Measurements from ENCODE around the gene PPP1R14B.
A peak's percentile ranks its signal among the peaks of the same experiment; 100 is the strongest.

The PPP1R14B gene

DNA sequence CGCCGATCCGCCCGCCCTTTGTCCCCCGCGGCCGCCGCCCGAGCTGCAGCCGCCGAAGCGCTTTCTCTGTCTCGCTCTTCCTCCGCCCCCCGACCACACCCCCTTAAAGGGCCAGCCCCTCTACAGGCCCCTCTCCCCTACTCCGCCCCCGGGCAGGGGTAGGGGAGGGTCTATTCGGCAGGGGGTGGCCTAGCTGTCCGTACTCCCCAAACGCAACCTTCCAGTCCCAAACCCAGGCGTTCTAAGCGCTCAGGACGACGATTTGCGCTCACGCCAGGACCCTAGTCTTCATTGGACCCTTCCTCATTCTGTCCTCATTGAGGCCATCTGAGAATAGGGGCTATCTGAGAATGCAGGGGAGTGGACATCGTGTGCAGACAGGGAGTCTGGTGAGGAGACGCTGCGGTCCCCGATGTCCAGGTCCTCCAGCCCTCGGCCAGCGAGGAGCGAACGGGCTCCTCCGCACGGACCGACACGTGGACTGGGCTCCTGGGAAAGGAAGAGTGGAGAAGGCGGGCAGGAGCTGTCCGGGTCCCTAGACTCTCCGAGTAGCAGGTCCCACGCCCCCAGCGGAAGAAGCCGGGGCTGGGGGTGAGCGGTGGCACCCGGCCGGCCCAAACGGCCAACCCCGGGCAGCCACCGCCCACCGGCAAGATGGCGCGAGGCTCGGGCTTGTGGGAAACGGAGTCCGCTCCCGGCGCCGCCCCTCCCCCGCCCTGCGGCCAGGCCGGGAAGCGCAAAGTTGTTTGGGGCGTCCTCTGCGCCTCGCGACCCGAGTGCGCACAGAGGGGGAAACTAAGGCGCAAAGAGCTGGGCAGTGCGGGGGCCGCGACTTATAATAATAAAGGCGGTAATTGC is at the start of gene PPP1R14B:
PPP1R14B (minus strand) TSS at position 73 of the 858 bp plus-strand sequence. CDS start 270 bp downstream, outside the sequence.
- peak; percentile 60 for DNase-seq

DNA sequence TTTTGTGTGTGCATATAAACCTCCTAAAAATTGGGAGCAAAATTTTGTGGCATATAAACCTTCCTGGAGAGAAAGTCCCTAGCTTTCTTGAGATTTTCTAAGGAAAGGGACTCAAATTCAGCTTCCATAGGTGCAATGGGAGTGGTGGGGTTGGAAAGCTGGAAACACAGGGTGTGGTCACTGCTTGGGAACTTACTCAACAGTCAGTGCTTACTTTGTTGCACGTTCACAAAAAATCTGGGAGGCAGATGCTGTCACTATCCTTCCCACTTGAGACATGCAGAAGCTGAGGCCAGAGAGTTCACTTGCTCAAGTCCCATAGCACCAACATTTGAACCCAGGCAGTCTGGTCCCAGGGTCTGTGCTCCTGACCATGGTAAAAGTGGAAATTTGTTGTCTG is 49.5 kb upstream of the PPP1R14B start:
- DNase-seq: no peak

DNA sequence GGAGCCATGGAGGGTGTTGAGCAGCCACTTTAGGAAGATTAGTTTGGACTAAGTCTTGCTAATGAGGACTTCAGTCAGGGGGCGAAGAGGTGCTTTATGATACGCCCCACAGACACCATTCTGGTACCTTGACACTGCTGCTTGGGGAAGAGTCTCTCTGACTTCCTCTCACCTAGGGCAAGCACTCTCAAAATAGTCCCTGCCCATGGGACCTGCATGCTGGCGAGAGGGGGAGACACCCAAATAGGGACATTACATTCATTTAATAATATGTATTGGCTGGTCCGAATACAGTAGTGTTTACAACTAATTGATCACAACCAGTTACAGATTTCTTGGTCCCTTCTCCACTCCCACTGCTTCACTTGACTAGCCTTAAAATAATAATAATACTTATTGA is 49.0 kb upstream of the PPP1R14B start:
- DNase-seq: no peak

DNA sequence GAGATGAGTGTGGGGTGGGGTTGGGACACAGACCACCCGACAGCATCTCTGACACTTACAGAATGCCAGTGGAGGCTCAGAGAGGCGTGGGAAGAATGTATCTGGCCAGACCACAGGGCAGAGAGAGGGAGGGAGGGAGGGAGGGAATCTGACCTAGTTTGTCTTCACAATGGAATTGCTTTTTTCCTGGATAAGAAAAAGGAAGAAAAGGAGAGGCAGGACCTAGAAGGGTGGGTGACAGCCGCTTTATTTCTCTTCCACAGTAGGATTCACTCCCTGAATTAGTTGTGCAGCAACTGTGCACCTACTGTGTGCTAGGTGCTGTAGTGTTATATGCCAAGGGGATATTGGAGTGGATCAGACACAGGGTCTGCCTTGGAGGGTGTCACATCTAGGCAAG is 48.0 kb upstream of the PPP1R14B start:
- DNase-seq: no peak

DNA sequence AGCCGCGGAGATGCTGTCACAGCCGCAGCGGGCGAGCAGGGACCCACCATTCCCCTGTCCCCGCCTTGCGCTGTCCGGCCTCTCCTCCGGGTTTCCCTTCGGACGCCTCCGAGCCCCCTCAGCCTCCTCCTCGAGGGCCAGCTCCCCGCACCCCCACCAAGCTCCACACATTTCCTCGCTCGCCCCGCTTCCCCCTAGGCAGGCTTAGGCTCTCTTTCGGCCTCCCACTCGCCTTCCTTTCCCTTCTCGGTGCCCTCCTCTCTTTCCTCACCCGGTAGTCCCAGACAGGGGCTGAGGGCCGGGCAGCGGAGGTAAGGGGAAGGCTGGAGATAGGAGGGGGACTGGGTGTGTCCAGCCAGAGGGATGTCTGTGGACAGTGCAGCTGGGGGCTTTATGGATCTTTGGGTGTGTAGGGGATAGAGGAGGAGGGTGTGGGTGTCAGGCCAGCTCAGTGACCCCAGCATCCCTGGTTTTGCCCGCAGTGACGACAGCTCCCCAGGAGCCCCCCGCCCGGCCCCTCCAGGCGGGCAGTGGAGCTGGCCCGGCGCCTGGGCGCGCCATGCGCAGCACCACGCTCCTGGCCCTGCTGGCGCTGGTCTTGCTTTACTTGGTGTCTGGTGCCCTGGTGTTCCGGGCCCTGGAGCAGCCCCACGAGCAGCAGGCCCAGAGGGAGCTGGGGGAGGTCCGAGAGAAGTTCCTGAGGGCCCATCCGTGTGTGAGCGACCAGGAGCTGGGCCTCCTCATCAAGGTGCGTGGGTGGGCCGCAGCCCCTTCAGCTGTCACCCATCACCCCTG is 45.9 kb upstream of the PPP1R14B start:
- no peak for DNase-seq

DNA sequence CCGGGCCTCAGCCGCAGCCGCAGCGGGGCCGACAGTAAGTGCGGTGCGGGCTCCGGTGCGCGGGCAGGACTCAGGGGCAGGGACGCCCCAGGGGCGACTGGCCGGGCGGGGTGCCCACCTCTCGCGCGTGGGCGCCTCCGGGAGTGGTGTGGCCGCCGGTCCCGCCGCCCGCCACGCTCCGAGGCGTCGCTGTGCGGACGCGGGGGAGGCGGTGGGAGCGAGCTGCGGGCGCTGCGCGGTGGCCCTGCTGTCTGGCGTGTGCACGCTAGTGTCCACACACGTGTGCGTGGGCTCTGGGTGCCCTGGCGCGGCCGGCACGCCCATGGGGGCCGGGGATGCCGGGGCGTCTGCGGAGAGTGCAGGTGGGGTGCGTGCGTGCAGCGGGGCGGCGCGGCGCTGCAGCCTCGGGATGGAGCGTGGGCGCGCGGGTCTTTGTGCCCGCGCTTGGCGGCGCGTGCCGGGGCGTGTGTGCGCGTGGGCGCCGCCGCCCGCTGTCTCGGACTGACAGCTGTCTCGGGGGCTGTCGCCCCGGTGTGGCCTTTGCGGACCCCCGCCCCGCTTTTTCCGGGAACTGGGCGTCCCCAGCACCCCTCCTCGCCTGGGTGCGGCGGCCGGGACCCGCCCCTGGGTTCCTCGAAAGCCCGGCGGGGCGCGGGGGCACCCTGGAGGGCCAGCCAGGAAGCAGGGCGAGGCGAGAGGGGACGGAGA is 45.2 kb upstream of the PPP1R14B start:
- DNase-seq: no peak

GRCh38 chr11:64291262-64291751 is 44.6 kb upstream of the PPP1R14B start, which contains the start of gene KCNK4:
Gene KCNK4, plus strand, starts transcription at chr11:64291302. Its CDS starts 1,717 bp downstream, at chr11:64293019.
- DNase-seq: no peak

GRCh38 chr11:64290352-64291261 is 43.9 kb upstream of the PPP1R14B start:
- DNase-seq: no peak

- no peak for DNase-seq
Observed at GRCh38 chr11:64289002-64289564, 42.3 kb upstream of the PPP1R14B start.

GRCh38 chr11:64288353-64288750 is 41.6 kb upstream of the PPP1R14B start:
- DNase-seq: no peak

DNA sequence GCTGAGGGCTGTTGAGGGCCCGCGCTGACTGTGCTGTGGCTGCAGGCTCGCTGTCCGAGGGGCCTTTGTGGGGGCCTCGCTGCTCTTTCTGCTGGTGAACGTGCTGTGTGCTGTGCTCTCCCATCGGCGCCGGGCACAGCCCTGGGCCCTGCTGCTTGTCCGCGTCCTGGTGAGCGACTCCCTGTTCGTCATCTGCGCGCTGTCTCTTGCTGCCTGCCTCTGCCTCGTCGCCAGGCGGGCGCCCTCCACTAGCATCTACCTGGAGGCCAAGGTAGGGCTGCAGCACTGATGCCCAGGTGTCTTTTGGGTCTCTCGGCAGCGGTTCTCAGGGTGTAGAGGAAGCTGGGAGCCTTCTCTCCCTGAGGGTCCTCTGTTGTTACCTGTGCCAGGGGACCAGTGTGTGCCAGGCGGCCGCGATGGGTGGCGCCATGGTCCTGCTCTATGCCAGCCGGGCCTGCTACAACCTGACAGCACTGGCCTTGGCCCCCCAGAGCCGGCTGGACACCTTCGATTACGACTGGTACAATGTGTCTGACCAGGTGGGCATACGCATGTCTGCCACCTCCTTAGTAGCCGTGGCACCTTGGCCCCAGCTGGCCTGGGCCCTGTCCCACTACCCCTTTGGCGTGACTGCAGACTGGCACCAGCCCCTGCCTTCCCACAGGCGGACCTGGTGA is 41.1 kb upstream of the PPP1R14B start:
- DNase-seq: no peak

GRCh38 chr11:64286801-64287159 is 40.0 kb upstream of the PPP1R14B start:
- no peak for DNase-seq

DNA sequence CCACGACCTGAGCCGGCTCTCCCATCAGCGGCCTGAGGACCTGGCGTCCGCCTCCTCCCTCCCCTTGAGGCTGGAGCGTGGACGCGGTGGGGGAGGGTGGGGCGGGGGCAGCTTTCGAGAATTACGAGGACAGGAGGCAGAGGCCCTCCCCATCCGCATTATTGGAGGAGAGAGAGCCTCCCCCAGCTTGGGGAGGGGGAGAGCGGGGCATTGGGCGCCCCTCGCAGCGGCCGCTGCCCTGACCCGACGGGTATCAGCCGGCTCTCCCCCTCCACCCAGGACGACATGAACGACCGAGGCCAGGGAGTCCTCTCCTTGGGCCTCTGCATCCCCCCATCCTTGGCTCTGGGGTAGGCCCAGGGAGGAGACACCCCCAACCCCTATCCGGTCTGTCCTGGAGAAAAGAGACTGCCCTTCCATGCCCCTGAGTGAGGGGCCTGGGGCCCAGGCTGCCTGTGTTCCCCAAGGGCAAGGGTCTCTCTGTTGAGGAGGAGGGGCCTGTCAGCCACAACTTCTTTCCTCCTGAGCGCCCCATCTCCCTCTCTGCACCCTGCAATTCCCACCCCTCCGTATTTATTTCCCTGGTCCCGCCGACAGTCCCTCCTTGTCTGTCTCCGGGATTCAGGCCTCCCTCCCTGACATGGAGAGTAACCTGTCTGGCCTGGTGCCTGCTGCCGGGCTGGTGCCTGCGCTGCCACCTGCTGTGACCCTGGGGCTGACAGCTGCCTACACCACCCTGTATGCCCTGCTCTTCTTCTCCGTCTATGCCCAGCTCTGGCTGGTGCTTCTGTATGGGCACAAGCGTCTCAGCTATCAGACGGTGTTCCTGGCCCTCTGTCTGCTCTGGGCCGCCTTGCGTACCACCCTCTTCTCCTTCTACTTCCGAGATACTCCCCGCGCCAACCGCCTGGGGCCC is 39.4 kb upstream of the PPP1R14B start:
- peak; percentile 23 for DNase-seq

- DNase-seq: no peak
Observed at GRCh38 chr11:64284962-64285884, 38.5 kb upstream of the PPP1R14B start, which contains the start of gene GPR137. Gene GPR137, plus strand, starts transcription at chr11:64285848. Its CDS starts 677 bp downstream, at chr11:64286525.

DNA sequence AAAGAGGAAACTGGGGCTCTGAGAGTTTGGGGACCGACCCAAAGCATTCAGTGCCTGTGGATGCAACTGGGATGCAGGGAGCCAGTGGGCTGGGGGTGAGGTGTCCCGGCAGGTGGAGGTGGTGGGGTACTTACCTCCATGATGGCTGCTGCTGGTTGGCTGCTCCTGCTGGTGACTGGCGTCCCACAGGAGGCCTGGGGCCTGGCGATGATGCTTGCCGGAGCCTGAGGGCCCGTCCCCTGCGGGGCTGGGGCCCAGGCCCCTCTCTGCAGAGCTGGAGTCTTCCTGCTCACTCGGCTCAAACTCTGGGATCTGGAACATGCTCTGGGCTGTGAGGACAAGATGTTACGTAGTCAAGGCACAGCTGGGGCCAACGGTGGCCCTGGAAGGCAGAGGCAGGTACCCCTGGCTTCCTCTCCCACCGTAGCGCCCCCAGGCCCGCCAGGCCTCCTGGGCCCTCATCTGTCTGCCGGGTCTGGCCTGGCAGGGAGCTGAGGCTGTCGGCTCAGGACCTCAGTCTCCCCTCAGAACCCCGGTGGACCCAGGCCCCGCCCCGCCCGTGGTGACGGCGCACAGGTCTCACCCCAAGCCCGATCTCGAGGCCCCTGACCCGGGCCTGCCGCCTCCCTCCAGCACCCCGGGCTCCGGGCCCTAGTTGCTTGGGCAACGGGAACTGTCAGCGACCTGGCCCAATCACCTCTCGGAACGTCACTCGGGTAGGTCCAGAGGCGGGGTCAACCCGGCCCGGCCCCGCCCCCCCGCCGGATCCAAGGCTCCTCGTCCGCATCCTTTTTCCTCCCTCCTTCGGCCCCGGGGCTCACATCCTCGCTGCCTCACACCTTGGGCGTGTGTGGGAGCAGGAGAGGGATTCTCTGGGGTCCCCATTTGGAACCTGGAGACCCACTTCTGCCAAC is 37.6 kb upstream of the PPP1R14B start, which contains the start of gene BAD:
BAD (minus strand) TSS at position 618 of the 914 bp plus-strand sequence; CDS start at position 321, 297 bp downstream.
- DNase-seq: peak; percentile 53

- no peak for DNase-seq
Observed at GRCh38 chr11:64283092-64283491, 36.3 kb upstream of the PPP1R14B start.

Data from DMS 273 treated with DMSO at 0.1 percent for 48 hours (cell line).